ENCODE results near the gene SBF2.
"Not testable (repeated sequence)": the region's sequence is repeated elsewhere in the genome, so short reads cannot be mapped to it uniquely, and the experiment has no call there.

Gene SBF2

GRCh38 chr11:9745411-9746211 lies 548.4 kb downstream of the SBF2 start:
- no peak for DNase-seq (ENCODE audit: insufficient read length, low spot score)
- TF ChIP-seq POLR2A (IDR thresholded peaks at IDR 0.05; ENCODE audit: low read depth, low read length): no peak
- FAIRE-seq: no peak

GRCh38 chr11:9743512-9743911 lies 550.5 kb downstream of the SBF2 start:
- FAIRE-seq; DNase-seq (ENCODE audit: insufficient read length, low spot score): not testable (repeated sequence)

- TF ChIP-seq POLR2A (IDR thresholded peaks at IDR 0.05; ENCODE audit: low read depth, low read length): no peak
- DNase-seq (ENCODE audit: insufficient read length, low spot score) (no peak), FAIRE-seq (no peak)
Observed at GRCh38 chr11:9741260-9741659, 552.8 kb downstream of the SBF2 start.

- DNase-seq (ENCODE audit: insufficient read length, low spot score): no peak
- TF ChIP-seq POLR2A (IDR thresholded peaks at IDR 0.05; ENCODE audit: low read depth, low read length): no peak
- FAIRE-seq: no peak
Observed at GRCh38 chr11:9740202-9740883, 553.7 kb downstream of the SBF2 start.

DNA sequence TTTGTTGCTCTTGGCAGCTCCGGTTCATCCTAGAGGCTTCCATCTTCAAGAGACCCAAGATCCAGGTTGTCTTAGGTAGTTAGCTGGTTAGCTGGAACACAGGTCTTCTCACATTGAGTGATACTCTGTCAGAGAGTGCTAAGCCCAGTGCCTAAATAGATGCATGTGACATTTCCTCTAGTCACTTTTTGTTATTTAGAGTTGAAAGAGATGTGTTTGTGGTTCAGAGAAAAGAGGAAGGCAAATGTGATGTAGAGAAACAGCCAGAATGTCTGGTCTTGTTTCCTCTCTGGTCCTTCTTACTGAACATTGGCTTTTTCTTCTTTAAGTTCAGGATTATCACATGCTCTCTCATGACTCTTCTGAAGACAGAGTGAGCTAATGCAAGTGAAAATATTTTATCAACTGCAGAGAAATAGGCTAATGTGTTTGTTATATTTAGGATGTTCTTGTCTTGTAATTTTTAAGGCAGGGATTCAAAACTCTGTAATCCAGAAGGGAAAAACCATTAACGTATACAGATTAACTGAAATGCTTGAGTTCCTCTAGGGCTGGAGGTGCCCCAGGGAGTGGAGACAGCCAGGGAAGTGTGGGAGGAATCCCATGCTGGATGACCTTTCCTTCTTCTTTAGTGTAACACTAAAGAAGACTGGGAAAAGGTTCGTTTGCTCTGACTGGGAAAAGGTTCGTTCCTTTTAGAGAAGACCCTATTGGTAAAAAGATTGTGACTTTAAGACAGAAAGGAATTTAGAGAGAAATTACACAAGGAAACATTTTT lies 554.7 kb downstream of the SBF2 start:
- DNase-seq (ENCODE audit: insufficient read length, low spot score): no peak
- no peak for FAIRE-seq
- TF ChIP-seq POLR2A (IDR thresholded peaks at IDR 0.05; ENCODE audit: low read depth, low read length): no peak

DNA sequence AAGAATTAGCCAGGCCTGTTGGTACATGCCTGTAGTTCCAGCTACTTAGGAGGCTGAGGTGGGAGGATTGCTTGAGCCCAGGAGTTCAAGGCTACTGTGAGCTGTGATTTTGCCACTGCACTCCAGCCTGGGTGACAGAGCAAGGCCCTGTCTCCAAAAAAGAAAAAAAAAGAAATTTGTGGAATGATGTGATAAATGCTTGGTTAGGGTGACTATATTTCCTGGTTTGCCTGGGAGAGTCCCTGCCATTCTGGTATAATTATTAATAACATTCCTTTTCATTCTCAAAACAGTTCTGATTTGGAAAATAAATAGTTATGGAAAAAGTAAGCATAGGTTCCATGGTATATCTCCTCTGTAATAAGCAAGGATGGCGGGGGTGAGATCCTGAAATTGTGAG lies 555.3 kb downstream of the SBF2 start:
- FAIRE-seq: no peak

DNA sequence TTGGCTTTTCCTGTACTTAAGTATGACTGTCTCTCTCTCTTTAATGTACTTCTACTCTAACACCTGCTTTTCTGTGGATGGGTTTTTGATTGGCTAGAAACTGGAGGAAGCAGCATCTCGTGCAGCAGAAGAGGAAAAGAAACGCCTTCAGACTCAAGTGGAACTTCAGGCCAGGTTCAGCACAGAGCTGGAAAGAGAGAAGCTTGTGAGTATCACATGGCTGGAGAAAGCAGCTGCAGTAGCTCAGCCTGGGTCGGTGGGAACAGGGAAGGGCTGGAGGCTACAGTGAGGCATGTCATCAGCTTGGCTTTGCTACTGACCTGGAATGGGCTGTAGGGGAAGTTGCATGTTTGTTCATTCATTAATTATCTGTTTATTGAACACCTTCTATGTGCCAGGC lies 555.9 kb downstream of the SBF2 start:
- TF ChIP-seq POLR2A (IDR thresholded peaks at IDR 0.05; ENCODE audit: low read depth, low read length): no peak
- no peak for FAIRE-seq
- no peak for DNase-seq (ENCODE audit: insufficient read length, low spot score)

More for the DNA sequence above, 555.3 kb downstream of the SBF2 start:
- DNase-seq (ENCODE audit: insufficient read length, low spot score): no peak
- no peak for TF ChIP-seq POLR2A (IDR thresholded peaks at IDR 0.05; ENCODE audit: low read depth, low read length)

GRCh38 chr11:9736365-9736764 lies 557.7 kb downstream of the SBF2 start:
- FAIRE-seq (no peak), DNase-seq (ENCODE audit: insufficient read length, low spot score) (no peak)
- TF ChIP-seq POLR2A (IDR thresholded peaks at IDR 0.05; ENCODE audit: low read depth, low read length): no peak

- FAIRE-seq (no peak), DNase-seq (ENCODE audit: insufficient read length, low spot score) (no peak)
- no peak for TF ChIP-seq POLR2A (IDR thresholded peaks at IDR 0.05; ENCODE audit: low read depth, low read length)
Observed at GRCh38 chr11:9735919-9736318, 558.1 kb downstream of the SBF2 start.

GRCh38 chr11:9735236-9735635 lies 558.8 kb downstream of the SBF2 start:
- DNase-seq (ENCODE audit: insufficient read length, low spot score) (no peak), FAIRE-seq (no peak)
- TF ChIP-seq POLR2A (IDR thresholded peaks at IDR 0.05; ENCODE audit: low read depth, low read length): no peak

DNA sequence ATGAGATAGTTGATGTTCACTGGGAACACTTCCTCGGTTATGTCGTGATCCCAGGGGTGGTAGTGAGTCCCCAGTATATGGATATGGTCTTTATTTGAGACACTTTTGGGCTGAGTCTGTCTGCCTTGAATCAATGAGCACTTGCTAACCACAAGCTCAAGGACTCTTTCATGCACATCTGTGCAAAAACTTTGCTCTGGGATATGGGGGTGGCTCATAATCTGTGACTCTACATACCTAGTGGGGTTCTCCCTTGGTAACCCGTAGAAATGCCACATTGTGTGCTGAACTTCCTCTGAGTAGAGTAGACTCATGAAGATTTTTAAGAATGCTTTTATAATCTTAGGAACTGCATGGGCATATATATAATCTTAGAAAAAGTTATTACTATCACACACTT lies 560.8 kb downstream of the SBF2 start:
- FAIRE-seq: no peak

GRCh38 chr11:9732453-9732852 lies 561.6 kb downstream of the SBF2 start:
- DNase-seq (ENCODE audit: insufficient read length, low spot score) (no peak), FAIRE-seq (no peak)
- TF ChIP-seq POLR2A (IDR thresholded peaks at IDR 0.05; ENCODE audit: low read depth, low read length): no peak

More for the DNA sequence above, 560.8 kb downstream of the SBF2 start:
- no peak for DNase-seq (ENCODE audit: insufficient read length, low spot score)
- TF ChIP-seq POLR2A (IDR thresholded peaks at IDR 0.05; ENCODE audit: low read depth, low read length): no peak

GRCh38 chr11:9731256-9731655 lies 562.8 kb downstream of the SBF2 start:
- DNase-seq (ENCODE audit: insufficient read length, low spot score) (no peak), FAIRE-seq (no peak)
- no peak for TF ChIP-seq POLR2A (IDR thresholded peaks at IDR 0.05; ENCODE audit: low read depth, low read length)

Data from H54 (cell line).